ENCODE data around the gene TMEM91.
A peak's percentile ranks its signal among the peaks of the same experiment; 100 is the strongest.
"Not testable (repeated sequence)": the region's sequence is repeated elsewhere in the genome, so short reads cannot be mapped to it uniquely, and the experiment has no call there.

The TMEM91 gene

GRCh38 chr19:41377977-41378709 is 1.8 kb downstream of the TMEM91 start:
- no peak for DNase-seq (ENCODE audit: low read depth)

GRCh38 chr19:41381536-41381935 is 5.2 kb downstream of the TMEM91 start:
- not testable (repeated sequence) for DNase-seq (ENCODE audit: low read depth)

GRCh38 chr19:41384351-41384750 is 8.0 kb downstream of the TMEM91 start:
- DNase-seq (ENCODE audit: low read depth): no peak

GRCh38 chr19:41386442-41386841 is 10.1 kb downstream of the TMEM91 start:
- no peak for DNase-seq (ENCODE audit: low read depth)

- no peak for DNase-seq (ENCODE audit: low read depth)
Observed at GRCh38 chr19:41391618-41392017, 15.3 kb downstream of the TMEM91 start.

- no peak for DNase-seq (ENCODE audit: low read depth)
Observed at GRCh38 chr19:41392775-41393174, 16.4 kb downstream of the TMEM91 start.

GRCh38 chr19:41395355-41395754 is 19.0 kb downstream of the TMEM91 start:
- DNase-seq (ENCODE audit: low read depth): no peak

GRCh38 chr19:41397086-41398049 is 21.0 kb downstream of the TMEM91 start, which contains the start of the genes BCKDHA and EXOSC5:
Gene BCKDHA, plus strand, starts transcription at chr19:41397818. Its CDS starts 10 bp downstream, at chr19:41397828.
Gene EXOSC5, minus strand, starts transcription at chr19:41397359. Its CDS starts 31 bp downstream, at chr19:41397328.
- peak; percentile 99 for DNase-seq (ENCODE audit: low read depth)

- no peak for DNase-seq (ENCODE audit: low read depth)
Observed at GRCh38 chr19:41398050-41398418, 21.7 kb downstream of the TMEM91 start.

- no peak for DNase-seq (ENCODE audit: low read depth)
Observed at GRCh38 chr19:41398598-41398997, 22.3 kb downstream of the TMEM91 start.

- no peak for DNase-seq (ENCODE audit: low read depth)
Observed at GRCh38 chr19:41399091-41399490, 22.8 kb downstream of the TMEM91 start.

GRCh38 chr19:41399525-41399924 is 23.2 kb downstream of the TMEM91 start:
- DNase-seq (ENCODE audit: low read depth): no peak

- DNase-seq (ENCODE audit: low read depth): no peak
Observed at GRCh38 chr19:41401483-41401882, 25.1 kb downstream of the TMEM91 start.

GRCh38 chr19:41402010-41402409 is 25.7 kb downstream of the TMEM91 start:
- no peak for DNase-seq (ENCODE audit: low read depth)

- no peak for DNase-seq (ENCODE audit: low read depth)
Observed at GRCh38 chr19:41403181-41403970, 27.0 kb downstream of the TMEM91 start.

GRCh38 chr19:41405776-41406175 is 29.4 kb downstream of the TMEM91 start:
- DNase-seq (ENCODE audit: low read depth): no peak

GRCh38 chr19:41407271-41407670 is 30.9 kb downstream of the TMEM91 start:
- no peak for DNase-seq (ENCODE audit: low read depth)

GRCh38 chr19:41408256-41408655 is 31.9 kb downstream of the TMEM91 start:
- no peak for DNase-seq (ENCODE audit: low read depth)

GRCh38 chr19:41408846-41409245 is 32.5 kb downstream of the TMEM91 start:
- not testable (repeated sequence) for DNase-seq (ENCODE audit: low read depth)

GRCh38 chr19:41409288-41409687 is 33.0 kb downstream of the TMEM91 start:
- no peak for DNase-seq (ENCODE audit: low read depth)

GRCh38 chr19:41410336-41411054 is 34.2 kb downstream of the TMEM91 start:
- no peak for DNase-seq (ENCODE audit: low read depth)
